Measurements from ENCODE around the gene SREBF1.

Gene SREBF1

GRCh38 chr17:17833658-17834357, 3.0 kb downstream of the SREBF1 start:
- no peak for TF ChIP-seq EZH2phosphoT487 (IDR thresholded peaks at IDR 0.05; ENCODE audit: borderline replicate concordance)
- TF ChIP-seq CTCF (conservative IDR thresholded peaks at IDR 0.05; ENCODE audit: low read length), result no peak
- Histone ChIP-seq H3F3A (ENCODE audit: low read depth) (no peaks in the 10 kb centered on the region), H3K4me1 (ENCODE audit: insufficient read depth, low read length, poor library complexity, severe bottlenecking) (peaks cover 26% of the 10 kb centered on the region), H3K9ac (ENCODE audit: low read depth, low read length, poor library complexity, severe bottlenecking) (peak overlapping the region; percentile 34), H3K9me3 (ENCODE audit: insufficient read depth, low read depth, low read length) (no peaks in the 10 kb centered on the region), H2AFZ (ENCODE audit: low read length) (0 out of 2 replicates have a peak overlapping the region, but pooled peaks have one; percentile 57), H3K4me2 (ENCODE audit: low read depth, low read length, poor library complexity, severe bottlenecking) (peak overlapping the region; percentile 17), H3K9me2 (replicated peaks; ENCODE audit: low read depth, low read length) (no peaks in the 10 kb centered on the region), H4K20me1 (ENCODE audit: insufficient read depth, low read length, poor library complexity, severe bottlenecking) (no peaks in the 10 kb centered on the region), H3K79me2 (ENCODE audit: insufficient read depth, low read length) (no peaks in the 10 kb centered on the region), H3K27me3 (ENCODE audit: insufficient read depth, low read length, poor library complexity, severe bottlenecking) (no peaks in the 10 kb centered on the region), H3K4me3 (ENCODE audit: low read length, poor library complexity, severe bottlenecking) (no peak overlapping the region), H3K36me3 (ENCODE audit: insufficient read depth, low read length) (no peaks in the 10 kb centered on the region)

- no peaks in the 10 kb centered on the region for H3K27me3 ChIP-seq (ENCODE audit: insufficient read depth, low read length, poor library complexity, severe bottlenecking)
- H3K79me2 ChIP-seq (ENCODE audit: insufficient read depth, low read length), result no peaks in the 10 kb centered on the region
- H3K9me3 ChIP-seq (ENCODE audit: insufficient read depth, low read depth, low read length), result no peaks in the 10 kb centered on the region
- H3F3A ChIP-seq (ENCODE audit: low read depth), result no peaks in the 10 kb centered on the region
- H3K4me3 ChIP-seq (ENCODE audit: low read length, poor library complexity, severe bottlenecking), result no peak overlapping the region
- no peak overlapping the region for H3K9ac ChIP-seq (ENCODE audit: low read depth, low read length, poor library complexity, severe bottlenecking)
- H4K20me1 ChIP-seq (ENCODE audit: insufficient read depth, low read length, poor library complexity, severe bottlenecking), result no peaks in the 10 kb centered on the region
- H3K9me2 ChIP-seq (replicated peaks; ENCODE audit: low read depth, low read length), result no peaks in the 10 kb centered on the region
- TF ChIP-seq CTCF (conservative IDR thresholded peaks at IDR 0.05; ENCODE audit: low read length) (no peak), EZH2phosphoT487 (IDR thresholded peaks at IDR 0.05; ENCODE audit: borderline replicate concordance) (no peak)
- no peaks in the 10 kb centered on the region for H3K36me3 ChIP-seq (ENCODE audit: insufficient read depth, low read length)
- H2AFZ ChIP-seq (ENCODE audit: low read length), result no peak overlapping the region
- peaks cover 20% of the 10 kb centered on the region for H3K4me1 ChIP-seq (ENCODE audit: insufficient read depth, low read length, poor library complexity, severe bottlenecking)
- no peak overlapping the region for H3K4me2 ChIP-seq (ENCODE audit: low read depth, low read length, poor library complexity, severe bottlenecking)
Observed at GRCh38 chr17:17832032-17832363, 4.8 kb downstream of the SREBF1 start.

DNA sequence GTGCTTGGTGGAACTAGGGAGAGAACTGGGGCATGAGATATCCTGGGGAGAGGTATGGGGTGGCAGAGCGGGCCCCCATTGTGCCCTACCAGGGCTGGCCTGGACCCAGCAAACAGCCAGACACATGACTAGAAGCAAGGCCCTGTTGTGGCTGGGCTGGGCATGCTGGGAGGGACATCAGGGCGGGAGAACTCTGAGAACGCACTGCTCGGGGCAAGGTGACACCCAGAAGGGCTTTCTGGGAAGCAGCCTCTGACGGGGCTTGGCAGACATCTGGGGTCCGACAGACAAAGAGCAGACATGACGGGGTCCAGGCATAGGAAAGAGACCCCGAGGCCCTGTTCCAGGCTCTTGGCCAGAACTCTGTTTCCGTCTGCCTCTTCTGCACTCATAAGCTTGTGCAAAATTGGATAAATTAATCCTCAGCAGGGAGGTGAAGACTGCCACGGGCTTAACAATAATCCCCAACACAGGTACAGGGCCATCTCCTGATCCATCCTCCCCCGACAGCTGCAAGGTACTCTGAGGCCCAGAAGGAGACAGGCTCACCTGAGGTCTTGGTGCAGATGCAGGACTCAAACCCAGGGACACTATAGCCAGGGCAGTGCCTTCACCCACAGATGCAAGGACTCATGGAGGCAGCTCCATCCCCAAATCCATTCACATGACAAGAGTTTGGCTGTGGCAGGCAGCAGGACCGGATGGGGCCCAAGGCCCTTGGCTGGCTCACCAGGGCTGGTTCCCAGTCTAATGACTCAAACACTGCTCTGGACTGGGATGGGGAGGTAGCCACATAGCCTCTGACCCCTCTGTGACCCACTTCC, 5.4 kb downstream of the SREBF1 start:
- no peak overlapping the region for H3K9ac ChIP-seq (ENCODE audit: low read depth, low read length, poor library complexity, severe bottlenecking)

More for the DNA sequence above, 5.4 kb downstream of the SREBF1 start:
- Histone ChIP-seq H4K20me1 (ENCODE audit: insufficient read depth, low read length, poor library complexity, severe bottlenecking) (no peaks in the 10 kb centered on the region), H3K4me2 (ENCODE audit: low read depth, low read length, poor library complexity, severe bottlenecking) (no peak overlapping the region), H3K36me3 (ENCODE audit: insufficient read depth, low read length) (no peaks in the 10 kb centered on the region), H2AFZ (ENCODE audit: low read length) (no peak overlapping the region), H3F3A (ENCODE audit: low read depth) (no peaks in the 10 kb centered on the region), H3K27me3 (ENCODE audit: insufficient read depth, low read length, poor library complexity, severe bottlenecking) (no peaks in the 10 kb centered on the region), H3K9me3 (ENCODE audit: insufficient read depth, low read depth, low read length) (no peaks in the 10 kb centered on the region), H3K4me1 (ENCODE audit: insufficient read depth, low read length, poor library complexity, severe bottlenecking) (peaks cover 25% of the 10 kb centered on the region), H3K9me2 (replicated peaks; ENCODE audit: low read depth, low read length) (no peaks in the 10 kb centered on the region), H3K79me2 (ENCODE audit: insufficient read depth, low read length) (no peaks in the 10 kb centered on the region), H3K4me3 (ENCODE audit: low read length, poor library complexity, severe bottlenecking) (no peak overlapping the region)
- no peak for TF ChIP-seq EZH2phosphoT487 (IDR thresholded peaks at IDR 0.05; ENCODE audit: borderline replicate concordance)
- no peak for TF ChIP-seq CTCF (conservative IDR thresholded peaks at IDR 0.05; ENCODE audit: low read length)
